ENCODE measurements around the gene ATXN7L1.
"Not testable (repeated sequence)": the region's sequence is repeated elsewhere in the genome, so short reads cannot be mapped to it uniquely, and the experiment has no call there.

ATXN7L1 gene

DNA sequence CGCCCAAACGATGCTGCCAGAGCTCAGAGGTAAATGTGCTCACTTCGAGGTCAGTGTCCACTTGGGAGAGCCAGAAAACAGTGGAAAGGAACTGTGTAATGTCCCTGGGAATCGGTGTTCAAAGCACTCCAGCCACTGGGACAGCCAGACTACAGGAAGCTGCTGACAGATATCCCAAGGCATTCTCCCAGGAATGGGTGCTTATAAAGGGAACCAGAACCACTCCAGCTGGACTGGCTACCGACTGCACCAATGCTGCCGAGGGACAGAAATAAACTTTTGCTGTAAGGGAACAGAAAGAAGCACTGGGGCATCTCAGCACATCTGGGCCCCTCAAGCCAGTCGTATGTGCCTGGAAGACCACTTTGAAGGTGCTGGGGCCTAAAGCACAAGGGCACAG lies 76.7 kb downstream of the ATXN7L1 start:
- no peak for FAIRE-seq

DNA sequence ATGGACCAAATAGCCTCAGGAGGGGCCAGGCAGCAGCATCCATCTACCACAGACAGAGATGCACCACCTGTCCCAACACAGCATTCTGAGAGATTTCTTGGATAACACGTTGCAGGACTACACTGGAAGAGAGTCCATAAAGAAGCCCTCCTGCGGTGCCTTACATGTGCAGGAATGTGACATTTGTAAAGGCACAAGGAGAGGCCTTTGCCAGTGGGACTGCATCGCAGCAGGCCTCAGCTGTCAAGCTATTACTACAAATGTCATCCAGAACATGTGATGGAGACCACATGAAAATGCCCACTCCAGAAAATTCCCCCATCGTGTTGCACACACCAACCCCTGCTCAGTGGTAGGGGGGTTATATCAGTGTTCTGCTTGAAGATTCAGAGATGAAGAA lies 77.4 kb downstream of the ATXN7L1 start:
- no peak for FAIRE-seq

DNA sequence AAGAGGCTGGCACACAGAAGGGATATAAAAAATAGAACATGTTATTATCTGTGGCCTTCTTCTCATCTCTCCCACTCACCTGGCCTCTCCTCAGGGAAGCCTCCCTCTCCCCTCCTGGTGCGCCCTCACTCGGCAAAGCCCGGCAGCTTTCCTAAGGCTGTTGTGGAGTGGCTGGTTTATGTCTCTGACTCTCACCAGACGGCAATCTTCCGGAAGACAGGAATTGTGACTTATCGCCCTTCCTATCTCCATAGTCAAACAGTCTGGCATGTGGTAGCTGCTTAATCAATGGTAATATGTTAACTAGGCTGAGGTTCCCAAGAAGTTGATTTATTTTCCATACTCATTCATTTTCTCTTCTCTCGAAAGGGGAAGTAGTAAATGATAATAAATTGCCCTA lies 78.7 kb downstream of the ATXN7L1 start:
- no peak for FAIRE-seq

DNA sequence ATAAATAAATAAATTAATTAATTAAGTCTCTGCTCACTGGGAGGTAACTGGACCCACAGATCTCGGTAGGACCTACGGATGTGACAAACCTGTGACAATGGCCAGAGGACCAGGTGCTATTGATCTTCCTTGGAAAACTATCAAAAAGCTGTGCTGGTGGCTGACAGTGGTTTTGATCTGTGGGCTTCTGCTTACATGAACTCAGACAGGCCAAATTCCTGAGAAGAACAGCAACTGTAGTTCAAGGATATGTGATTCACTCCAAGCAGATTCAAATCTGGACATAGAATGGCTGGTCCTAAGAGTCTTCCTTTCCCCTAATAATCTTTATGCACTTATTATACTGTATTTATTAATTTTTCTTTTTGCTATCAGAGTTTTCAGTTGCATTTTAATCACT lies 80.0 kb downstream of the ATXN7L1 start:
- FAIRE-seq: no peak

DNA sequence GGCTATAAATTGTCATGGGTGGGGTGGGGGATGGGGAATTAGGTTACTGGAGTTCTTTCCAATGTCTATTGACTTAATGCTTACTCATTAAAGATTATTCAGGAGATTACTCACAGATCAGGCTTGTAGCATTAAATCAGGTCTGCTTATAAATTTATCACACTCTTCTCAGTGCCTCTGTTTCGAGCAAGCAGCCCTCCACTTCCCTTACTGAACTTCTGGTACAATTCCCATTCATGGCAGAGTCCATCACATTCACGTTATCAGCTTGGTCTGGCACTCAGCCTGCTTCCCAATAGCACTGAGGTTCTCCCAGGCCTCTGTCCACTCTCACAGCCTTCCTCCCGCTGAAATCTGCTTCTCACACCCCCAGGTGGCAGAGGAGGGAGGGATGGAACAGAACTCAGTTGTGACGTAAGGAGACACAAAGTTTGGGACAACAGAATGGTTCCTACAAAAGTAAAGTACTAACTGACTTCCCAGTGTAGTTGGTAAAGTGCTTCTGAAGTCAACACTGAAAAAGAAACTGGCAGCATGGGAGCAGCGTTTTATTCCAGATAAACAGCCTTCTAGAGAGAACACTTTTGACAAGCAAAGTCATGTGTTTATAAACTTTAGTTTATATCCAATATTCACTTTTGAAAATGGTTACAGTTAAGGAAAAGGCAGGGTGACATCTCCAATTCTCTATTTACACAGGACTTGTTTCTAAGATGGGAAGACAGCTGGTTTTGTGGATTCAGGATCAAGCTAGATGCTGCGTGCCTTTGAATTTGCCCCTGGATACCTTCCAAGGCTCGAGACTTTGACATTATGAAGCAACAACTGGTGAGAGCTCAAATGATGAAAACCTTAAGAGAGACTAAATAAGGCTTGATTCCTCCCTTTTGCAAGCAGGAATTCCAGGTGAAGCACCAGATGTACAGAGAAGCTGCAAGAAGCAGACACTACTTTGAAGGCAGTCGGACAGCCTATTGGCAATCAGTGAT lies 81.4 kb downstream of the ATXN7L1 start:
- no peak for FAIRE-seq

DNA sequence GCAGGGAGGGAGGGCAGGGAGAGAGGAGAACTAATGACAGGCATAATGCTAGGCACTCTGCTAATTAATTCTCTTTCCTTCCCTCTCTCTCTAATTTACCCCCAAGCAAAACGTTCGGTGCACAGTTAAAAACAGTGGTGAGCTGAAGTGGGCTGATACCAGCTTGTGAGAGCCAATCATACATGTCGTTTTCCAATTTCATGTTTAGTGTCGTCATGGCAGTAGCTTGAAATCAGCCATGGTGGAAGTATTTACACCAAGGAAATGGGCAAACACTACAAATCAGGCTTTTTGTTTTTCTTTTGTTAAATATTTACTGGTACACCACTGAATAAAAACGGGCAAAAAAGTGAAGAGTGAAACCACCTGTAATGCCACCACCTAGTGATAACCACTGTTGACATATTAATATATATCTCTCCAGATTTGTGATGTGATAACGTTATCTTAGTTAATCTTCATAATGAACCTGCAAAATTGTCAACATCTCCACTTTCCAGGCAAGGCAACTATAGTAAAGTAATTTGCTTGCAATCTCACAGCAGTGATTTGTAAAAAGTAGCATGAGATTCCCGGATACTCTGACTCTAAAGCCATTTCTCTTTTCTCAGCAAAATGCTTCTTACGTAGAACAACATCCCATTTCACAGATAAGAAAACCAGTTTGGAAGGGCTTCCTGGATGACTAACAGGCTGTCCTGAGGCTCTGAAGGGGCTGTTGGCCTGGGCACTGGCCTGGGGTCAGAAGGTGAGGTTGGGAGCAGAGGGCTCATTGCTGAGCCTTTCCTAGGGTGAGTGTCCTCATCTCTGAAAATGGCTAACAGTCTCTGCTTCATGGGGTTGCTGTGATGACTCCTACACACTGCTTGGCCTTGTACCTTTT lies 83.7 kb downstream of the ATXN7L1 start:
- FAIRE-seq: no peak

DNA sequence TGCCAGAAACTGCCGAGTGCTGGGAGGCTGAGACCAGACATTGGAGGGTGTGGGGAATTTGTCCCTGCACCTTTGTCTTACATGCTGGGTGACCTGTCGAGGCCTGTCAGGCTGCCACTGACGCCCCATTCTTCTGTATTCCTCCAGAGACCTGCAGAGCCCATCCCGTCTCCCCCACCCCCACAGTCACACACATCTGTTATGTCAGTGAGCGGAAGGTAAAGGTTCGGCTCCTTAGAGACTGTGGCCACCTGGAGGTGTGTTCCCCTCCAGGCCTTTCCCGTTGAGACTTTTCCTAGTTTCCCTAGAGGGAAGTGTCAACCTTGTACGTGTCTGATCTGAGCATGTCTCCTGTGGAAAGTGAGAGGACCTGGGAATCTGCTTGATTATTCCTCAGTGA lies 84.5 kb downstream of the ATXN7L1 start:
- FAIRE-seq: no peak

DNA sequence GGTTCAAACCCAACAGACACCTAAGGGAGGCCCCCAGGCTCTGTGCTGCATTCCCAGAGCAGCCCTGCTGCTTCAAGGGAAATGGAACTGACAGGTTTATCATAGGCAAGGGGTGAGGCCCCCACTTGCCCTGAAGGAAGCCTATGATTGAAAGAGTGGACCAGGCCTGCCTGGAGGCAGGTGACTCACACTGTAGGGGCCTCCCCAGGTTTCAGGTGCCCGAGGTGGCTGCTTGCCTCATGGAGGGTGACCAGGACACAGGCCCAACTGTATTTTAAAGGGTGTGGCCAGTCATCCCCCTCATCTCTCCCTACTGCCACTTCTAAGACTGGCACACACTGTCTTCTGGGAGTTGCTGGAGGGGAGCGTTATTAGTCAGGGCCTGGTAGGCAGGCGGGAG lies 85.4 kb downstream of the ATXN7L1 start:
- FAIRE-seq: no peak

DNA sequence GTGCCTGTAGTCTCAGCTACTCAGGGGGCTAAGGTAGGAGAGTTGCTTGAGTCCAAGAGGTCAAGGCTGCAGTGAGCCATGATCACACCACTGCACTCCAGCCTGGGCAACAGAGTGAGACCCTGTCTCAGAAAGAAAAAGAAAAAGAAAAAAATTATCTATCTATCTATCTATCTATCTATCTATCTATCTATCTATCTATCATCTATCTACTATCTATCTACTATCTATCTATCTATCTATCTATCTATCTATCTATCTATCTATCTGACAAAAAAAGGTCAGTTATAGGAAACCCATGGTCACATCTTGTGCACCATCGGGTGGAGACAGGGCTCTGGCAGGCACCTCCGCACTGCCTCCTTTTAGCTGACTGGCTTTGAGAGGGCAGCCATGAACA lies 85.9 kb downstream of the ATXN7L1 start:
- FAIRE-seq: not testable (repeated sequence)

DNA sequence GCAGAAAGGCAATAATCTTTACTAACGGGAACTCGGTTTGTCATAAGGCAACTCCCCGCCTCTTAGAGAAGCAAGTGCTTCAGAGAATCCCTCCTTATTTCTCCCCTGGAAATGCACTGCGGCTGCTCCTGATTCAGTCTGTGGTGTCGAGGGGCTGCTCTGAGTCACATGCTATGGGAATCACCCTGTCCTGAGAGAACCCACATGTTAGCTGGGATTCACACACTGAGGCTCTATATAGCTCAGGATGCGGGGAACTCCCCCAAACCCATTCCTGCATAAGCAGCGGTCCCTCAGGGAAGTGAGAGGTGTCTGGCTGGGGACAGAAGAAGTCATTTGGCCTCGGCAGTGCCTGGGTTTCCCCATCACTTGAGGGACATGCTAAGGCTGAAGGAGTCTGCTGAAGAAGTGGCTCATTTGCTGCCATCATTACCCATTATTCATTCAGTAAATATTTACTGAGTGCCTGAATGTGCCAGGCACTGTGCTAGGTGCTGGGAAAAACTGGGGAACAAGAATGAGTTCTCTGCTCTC lies 87.5 kb downstream of the ATXN7L1 start:
- no peak for FAIRE-seq

DNA sequence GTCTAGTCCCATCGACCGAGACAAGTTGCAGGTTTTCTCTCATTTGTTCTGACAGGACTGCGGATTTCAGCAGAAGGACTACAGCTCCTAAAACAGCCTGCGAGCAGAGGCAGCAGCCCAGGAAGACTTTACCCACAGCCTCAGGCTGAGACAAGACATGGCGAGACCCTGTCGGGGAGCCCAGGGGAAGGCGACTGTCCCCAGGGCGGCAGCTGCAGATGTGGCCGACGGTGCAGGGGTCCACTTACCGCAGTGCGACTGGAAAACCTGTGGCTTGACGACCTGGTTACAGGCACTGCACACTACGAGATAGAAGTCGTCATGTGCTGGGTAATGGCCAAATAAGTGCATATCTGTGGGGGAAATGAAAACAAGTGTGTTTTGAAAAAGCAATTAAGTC lies 88.0 kb downstream of the ATXN7L1 start:
- no peak for FAIRE-seq

DNA sequence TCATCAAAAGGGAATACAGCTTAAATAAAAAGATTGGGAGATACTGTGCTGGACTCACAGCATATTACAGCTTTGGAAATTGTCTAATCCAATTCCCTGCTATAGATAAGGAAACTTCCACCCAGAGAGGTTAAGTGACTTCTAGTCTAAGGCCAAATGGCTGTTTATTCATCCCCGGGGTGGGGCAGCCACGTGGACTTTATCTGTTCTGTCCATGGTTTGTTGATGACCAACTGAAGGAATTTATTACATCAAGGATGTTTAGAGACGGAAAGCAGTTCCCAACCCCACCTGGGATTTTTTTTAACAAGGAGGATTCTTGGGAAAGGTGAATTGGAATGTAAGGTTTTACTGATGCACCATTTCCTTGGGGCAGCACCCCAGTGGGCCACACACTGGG lies 88.6 kb downstream of the ATXN7L1 start:
- FAIRE-seq: no peak

DNA sequence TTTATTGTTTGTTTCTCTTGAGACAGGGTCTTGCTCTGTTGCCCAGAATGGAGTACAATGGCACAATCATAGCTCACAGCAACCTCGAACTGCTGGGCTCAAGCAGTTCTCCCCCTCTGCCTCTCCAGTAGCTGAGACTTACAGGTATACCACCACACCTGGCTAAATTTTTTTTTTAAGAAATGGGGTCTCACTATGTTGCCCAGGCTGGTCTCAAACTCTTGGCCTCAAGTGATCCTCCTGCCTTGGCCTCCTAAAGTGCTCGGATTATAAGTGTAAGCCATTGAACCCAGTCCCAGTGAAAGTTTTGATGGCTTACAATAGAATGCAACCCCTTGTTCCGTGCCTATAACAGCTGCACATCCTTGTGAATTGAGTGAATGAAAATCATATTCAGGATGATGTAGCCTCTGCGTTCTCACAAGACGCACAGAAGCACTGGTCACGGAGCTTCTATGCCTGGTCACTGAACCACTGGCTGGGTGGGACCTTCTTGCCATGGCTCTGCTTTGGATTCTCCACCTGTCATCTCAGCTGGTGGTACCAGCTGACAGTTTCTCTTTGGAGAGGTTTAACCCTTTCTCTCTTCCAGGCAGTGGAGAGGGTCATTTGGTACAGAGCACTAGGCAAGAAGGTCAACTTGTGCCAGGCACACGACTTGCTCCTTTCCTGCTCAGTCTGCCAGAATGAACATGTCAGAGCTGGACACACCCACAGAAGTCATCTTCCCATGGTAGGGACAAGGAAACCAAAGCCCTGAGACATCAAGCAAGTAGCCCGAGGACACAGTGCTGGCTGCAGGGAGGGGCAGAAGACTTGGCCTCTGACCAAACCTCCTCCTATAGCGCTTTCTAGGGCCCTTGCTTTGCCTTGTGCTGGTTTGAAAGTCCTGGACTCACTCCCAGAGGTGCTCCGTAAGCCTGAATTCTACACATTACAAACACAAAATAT lies 89.6 kb downstream of the ATXN7L1 start:
- FAIRE-seq: no peak

DNA sequence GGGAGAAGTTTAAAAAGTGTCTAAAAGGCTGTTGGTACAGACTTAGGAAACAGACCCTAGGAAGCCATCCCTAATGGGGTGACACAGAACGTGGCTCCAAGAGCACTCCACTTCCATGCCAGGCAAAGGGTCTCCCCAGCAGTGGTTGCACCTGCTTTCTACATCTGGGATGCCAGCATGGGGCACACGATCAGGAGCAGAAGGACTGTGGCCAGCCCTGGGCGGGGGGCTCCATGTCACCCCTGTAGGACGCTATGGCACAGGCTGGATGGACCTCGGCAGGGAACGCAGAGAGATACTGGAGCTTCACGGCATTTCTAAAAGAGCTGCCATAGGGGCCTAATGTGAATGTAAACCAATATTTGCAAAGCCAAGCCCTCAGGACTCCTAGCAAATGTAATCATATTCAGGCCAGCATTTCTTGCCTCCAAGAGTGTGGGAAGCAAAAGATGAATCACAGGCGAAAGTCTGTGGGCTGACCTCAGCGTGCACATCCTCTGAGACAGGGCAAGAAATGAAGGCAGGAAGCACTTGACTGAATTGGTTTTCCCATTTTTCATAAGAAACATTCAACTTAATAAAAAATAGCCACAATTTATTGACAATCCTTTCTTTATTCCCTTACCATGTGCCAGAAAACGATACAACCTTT lies 93.9 kb downstream of the ATXN7L1 start:
- no peak for FAIRE-seq

DNA sequence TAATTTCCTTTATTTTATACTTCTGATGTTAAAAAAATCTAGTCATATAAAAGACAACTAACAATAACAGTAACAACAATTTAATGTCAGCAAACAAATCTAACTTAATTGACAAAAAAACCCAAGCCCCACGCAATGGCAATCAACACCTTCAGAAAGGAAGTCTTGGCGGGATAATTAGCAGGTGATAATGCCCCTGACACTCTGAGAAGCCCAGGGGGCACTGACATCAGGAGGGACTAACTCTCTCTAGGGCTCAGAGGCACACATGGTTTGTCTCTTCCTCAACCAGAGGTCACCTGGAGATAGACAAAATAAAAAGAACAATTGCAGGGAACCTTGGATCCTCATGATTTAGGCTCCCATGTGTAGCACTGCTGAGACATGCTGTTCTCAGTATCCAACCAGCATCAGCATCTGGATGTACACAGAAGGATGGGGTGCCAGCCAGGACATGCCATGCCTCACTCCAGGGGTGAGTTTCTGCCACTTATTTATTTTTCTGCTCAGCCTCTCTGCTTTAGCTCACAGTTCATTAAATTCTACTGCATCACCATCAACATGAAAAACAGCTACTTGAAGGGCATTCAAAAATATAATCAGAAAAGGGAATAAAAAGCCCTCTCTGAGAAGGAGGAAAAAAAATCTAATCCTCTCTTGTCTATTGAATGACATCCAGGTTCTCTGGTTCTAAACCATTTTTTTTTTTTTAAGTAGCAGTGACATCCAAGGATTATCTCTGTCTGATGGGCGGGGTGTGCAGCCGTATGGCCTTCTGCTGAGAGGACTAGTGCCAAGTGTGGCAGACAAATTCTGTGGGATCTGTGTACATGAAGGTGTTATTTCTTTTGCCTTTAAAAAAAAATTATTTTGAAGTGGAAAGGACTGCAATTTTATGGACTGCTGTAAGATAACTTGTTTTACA lies 96.3 kb downstream of the ATXN7L1 start:
- no peak for FAIRE-seq

DNA sequence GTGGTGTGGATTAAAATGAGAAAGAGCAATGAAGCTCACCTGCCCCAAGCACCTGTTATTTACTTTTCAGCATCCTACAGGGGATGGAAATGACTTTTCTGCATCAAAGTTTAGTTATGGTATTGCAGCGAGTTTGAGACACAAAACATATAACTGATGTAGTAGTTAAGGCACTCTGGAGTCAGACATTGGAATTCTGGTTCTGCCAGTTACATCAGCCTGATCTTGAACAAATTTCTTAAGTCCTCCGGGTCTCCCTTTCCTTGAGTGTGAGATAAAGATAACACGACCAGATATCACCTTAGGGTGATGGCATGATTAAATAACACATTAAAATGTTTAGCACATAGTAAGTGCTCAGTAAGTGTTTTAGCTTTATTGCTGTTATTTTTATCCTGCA lies 97.4 kb downstream of the ATXN7L1 start:
- FAIRE-seq: no peak

DNA sequence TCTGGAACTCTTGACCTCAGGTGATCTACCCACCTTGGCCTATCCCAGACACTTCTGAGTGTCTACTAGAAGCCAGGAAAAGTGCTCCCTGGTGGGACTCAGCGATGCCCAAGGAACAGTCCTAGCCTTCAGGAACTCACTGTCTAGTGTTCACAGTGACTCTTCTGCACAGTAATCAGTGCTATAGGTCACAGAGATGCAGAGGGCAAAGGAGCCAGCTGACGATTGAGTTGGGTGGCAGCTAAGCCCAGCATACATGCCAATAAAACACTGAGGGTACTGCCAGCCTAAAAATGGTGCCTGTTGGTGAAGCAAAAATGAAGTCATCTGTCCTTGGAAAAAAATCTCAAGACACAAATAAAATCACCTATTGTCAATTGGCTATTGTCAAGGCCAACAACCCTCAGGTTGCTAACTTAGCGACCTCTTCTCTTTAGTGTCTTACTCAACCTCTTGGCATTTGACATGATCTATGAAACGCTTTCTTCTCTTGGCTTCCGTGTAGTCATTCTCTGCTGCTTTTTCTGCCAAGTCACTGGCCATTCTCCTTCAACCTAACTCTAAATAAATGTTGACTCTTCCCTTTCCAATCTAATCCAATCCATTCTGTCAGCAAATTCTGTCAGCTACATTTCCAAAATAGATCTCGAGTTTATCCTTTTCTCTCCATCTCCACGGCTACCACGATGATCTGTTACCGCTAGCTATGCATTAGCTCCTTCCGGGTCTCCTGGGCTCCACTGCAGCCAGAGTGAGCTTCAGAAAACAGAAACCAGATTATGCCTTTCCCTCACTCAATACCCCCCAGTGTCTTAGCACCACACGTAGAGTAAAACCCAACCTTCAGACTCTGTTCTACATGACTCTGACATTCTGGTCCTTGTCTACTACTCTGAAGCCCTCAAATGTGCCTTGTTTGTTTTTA lies 99.2 kb downstream of the ATXN7L1 start:
- no peak for FAIRE-seq

DNA sequence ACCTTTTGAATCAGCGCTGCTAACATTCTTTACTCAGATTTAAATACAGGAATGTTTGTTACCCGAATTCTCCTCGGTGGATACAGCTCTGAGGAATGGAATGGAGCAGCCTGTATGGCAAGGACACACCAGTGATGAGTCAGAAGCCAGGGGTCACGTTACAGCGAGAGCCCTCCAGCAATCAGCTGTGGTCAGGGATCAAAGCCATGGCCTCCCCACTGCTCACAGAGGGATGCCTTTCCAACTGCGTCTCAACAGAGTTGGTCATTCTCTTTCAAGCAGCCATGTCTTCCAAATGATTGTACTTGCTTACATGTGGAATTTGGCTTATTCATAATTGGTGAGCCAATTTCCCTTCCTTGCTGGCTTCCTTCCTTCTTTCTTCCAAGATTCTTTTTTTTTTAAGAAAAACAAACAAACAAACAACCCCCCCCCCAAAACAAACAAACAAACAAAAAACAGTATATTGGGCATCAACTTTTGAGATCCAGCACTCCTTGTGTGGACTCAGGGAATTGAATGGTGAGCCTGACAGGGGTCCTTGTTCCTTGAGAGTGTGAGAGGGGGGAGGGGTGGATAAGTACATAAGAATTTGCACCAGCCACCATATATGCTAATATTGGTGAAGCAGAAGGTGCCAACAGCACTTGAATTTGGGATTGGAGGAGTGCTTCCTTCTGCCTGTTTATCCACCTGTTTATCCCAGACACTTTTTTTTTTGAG lies 100.2 kb downstream of the ATXN7L1 start:
- no peak for FAIRE-seq

DNA sequence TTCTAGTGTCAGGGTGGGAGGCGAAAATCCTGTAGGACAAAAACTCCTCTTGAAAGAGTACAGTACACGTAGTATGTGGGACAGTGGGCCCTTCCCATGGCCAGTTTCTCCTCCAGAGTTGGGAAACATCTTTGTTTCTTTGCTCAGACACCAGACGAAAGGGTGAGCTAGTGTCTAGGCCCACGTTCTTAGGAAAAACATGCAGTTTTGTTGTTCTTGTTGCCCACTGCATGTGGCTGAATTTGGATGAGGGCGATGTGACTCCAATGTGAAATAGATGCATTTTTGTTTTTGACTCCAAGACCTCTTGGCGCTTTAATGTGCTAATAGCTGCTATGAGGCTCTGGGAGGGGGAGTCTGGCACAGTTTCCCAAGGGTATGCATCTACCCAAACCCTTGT lies 100.8 kb downstream of the ATXN7L1 start:
- FAIRE-seq: no peak
